ENCODE measurements around the gene CLPTM1.

GRCh38 chr19:44908074-44908835 lies 46.9 kb upstream of the CLPTM1 start:
- TF ChIP-seq BACH1 (IDR thresholded peaks at IDR 0.05; ENCODE audit: low read length) = no peak
- TF ChIP-seq CTCF (IDR thresholded peaks at IDR 0.05; ENCODE audit: control extremely low read depth in 1 of 3, insufficient read depth in 1 of 3, low read depth in 1 of 3, low read length in 3 of 3) = no peak
- TF ChIP-seq JUND (IDR thresholded peaks at IDR 0.05; ENCODE audit: low read length) = no peak
- no peak for TF ChIP-seq MAFK (IDR thresholded peaks at IDR 0.05; ENCODE audit: low read depth, low read length)
- no peak for TF ChIP-seq SIN3A (conservative IDR thresholded peaks at IDR 0.05 in 1 of 2, IDR thresholded peaks at IDR 0.05 in 1 of 2; ENCODE audit: low read depth in 1 of 2, low read length in 2 of 2)
- TF ChIP-seq, protein P1, sequence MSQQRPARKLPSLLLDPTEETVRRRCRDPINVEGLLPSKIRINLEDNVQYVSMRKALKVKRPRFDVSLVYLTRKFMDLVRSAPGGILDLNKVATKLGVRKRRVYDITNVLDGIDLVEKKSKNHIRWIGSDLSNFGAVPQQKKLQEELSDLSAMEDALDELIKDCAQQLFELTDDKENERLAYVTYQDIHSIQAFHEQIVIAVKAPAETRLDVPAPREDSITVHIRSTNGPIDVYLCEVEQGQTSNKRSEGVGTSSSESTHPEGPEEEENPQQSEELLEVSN (IDR thresholded peaks at IDR 0.05) = no peak
- no peak for TF ChIP-seq POLR2A (IDR thresholded peaks at IDR 0.05; ENCODE audit: control extremely low read depth in 1 of 2, low read depth in 2 of 2, low read length in 2 of 2)
- no peak for TF ChIP-seq POLR2AphosphoS5 (IDR thresholded peaks at IDR 0.05; ENCODE audit: low read depth, low read length)
- TF ChIP-seq EGR1 (IDR thresholded peaks at IDR 0.05; ENCODE audit: borderline replicate concordance, low read depth, low read length) = no peak
- no peak for TF ChIP-seq TEAD4 (IDR thresholded peaks at IDR 0.05; ENCODE audit: low read depth, low read length)
- TF ChIP-seq RFX5 (IDR thresholded peaks at IDR 0.05; ENCODE audit: borderline replicate concordance, low read depth, low read length) = no peak
- TF ChIP-seq EP300 (IDR thresholded peaks at IDR 0.05; ENCODE audit: borderline replicate concordance in 1 of 2, low read depth in 2 of 2, low read length in 2 of 2) = no peak
- no peak for TF ChIP-seq JUN (IDR thresholded peaks at IDR 0.05; ENCODE audit: low read depth, low read length)
